Ovary (tissue), 10 donors: ENCODE results near the gene HDGFL2. TPM values are rescaled to one million over a fixed set of nuclear protein-coding genes. Genes with fewer than 3 reads are reported as not detected.

Experiments
- DNase-seq, 5 donors: peaks; one replicate each; pipeline ENCODE4 v3.0.0-alpha.2; 2019 to 2020
- H3K27ac ChIP-seq, 2 donors: fragments of 200-600 bp; one replicate each; pipeline versions ENCODE4 v1.5.1 to v1.8.0; 2019 to 2022
- H3K27me3 ChIP-seq: fragments of 200-600 bp; one replicate; pipeline ENCODE4 v1.8.0; 2022
- H3K36me3 ChIP-seq: fragments of 200-600 bp; sonication (generic); one replicate; pipeline ENCODE4 v1.5.1; 2019
- H3K4me1 ChIP-seq: one replicate; pipeline ENCODE4 v1.8.1; 2013; ENCODE audit warnings: mild to moderate bottlenecking, moderate library complexity; ENCODE audit not compliant: insufficient read depth
- H3K4me3 ChIP-seq: fragments of 200-600 bp; sonication (generic); one replicate; pipeline ENCODE4 v1.5.1; 2017
- H3K9me3 ChIP-seq, 2 donors: fragments of 200-600 bp in 1 of 2; sonication (generic) in 1 of 2; one replicate each; pipeline versions ENCODE4 v1.5.1 to v1.8.1; 2013 to 2019; ENCODE audit warnings: mild to moderate bottlenecking in 1 of 2, moderate library complexity in 1 of 2
- EP300 ChIP-seq: sonication (generic); formaldehyde crosslinking; IDR thresholded peaks from one replicate; pipeline ENCODE4 v1.6.1; 2017; ENCODE audit warnings: antibody characterized with exemption
- POLR2A ChIP-seq: fragments of 450-650 bp; IDR thresholded peaks from one replicate; pipeline ENCODE4 v1.6.1; 2017; ENCODE audit warnings: antibody characterized with exemption, mild to moderate bottlenecking, moderate library complexity
- WGBS, 3 donors: extraction: QIAGEN DNeasy Blood & Tissue Kit in 1 of 3; methylation state at CpG; one replicate each; pipeline versions ENCODE4 v1.1.5 to v1.1.7; 2013 to 2017; 5-methylcytosine and 5-hydroxymethylcytosine counted together
- intact Hi-C, 4 donors: fragments of 100-400 bp; cut with DNase I; formaldehyde crosslinking; loops; one replicate each; pipeline versions ENCODE4 v1.11.0 to v1.15.1; 2022 to 2023
- long read RNA-seq, 3 donors: library from polyadenylated mRNA in 2 of 3; unstranded in 2 of 3; transcript quantifications; one replicate each; pipeline ENCODE4 v2.0.0 and lab custom pipeline, GENCODE V29; 2021 to 2026
- polyA plus RNA-seq, 2 donors: library from polyadenylated mRNA; stranded (reverse); fragments of 200-250 nt in 1 of 2; fragments of 350-450 nt in 1 of 2; fragmentation: Illumina TruSeq in 1 of 2; extraction: RNeasy Lipid Tissue Mini Kit (QIAGEN cat#74804) in 1 of 2; gene quantifications; one replicate each; pipeline ENCODE4 v1.2.3, GENCODE V29; 2013 to 2014
- total RNA-seq, 7 donors: library from RNA; depleted of rRNA in 2 of 7; stranded (reverse); fragments of >200 nt in 2 of 7; fragmentation: NEBNext Ultra II Directional in 3 of 7; extraction: Animal tissue kit (Norgen Biotek cat#: 25700) in 3 of 7; gene quantifications; one replicate each; pipeline versions ENCODE4 v1.1.0 to v1.2.4, GENCODE V29; 2016 to 2023
- TF ChIP-seq, protein P1 (sequence below), 3 donors: fragments of 450-650 bp in 2 of 3; fragments of 200-600 bp in 1 of 3; IDR thresholded peaks; one replicate each; pipeline versions ENCODE4 v1.5.1 to v1.8.0; 2016 to 2022; ENCODE audit warnings: antibody characterized with exemption in 3 of 3, mild to moderate bottlenecking in 1 of 3
- donor health status: DM: no; HTN: no; CAD: no; lungs with moderate emphysema.
- donor health status: DM: no; HTN: no; CAD: no.
- donor health status: Bipolar disorder and iron deficiency.
- donor health status: DM: yes; HTN: yes; CAD: no.
- donor health status: DM: no; HTN: no; CAD: no.
- donor health status: DM: yes; HTN: yes; CAD: no.

Gene HDGFL2
- total RNA-seq (10 to 100 TPM; 36.2 to 77.2 (median 64.4) TPM), polyA plus RNA-seq (10 to 100 TPM; 28.5 to 63.0 TPM)
- long read RNA-seq, donor 1, partial matches to known transcripts, result 12 of 13 reads
- long read RNA-seq, donor 1, other reads (novel, unspliced or antisense), result 1 of 13 reads
- long read RNA-seq, donor 2, transcript HDGFL2-208 (16 exons, 2,281 nt), result major isoform, 12 of 42 reads
- long read RNA-seq, donor 2, transcript HDGFL2-210 (16 exons, 2,255 nt), result minor isoform, 8 of 42 reads
- long read RNA-seq, donor 2, partial matches to known transcripts, result 21 of 42 reads
- long read RNA-seq, donor 2, other reads (novel, unspliced or antisense), result 0 of 42 reads
- long read RNA-seq, donor 3, transcript HDGFL2-210 (16 exons, 2,255 nt), result minor isoform, 25 of 198 reads
- long read RNA-seq, donor 3, transcript HDGFL2-208 (16 exons, 2,281 nt), result major isoform, 84 of 198 reads
- long read RNA-seq, donor 3, partial matches to known transcripts, result 71 of 198 reads
- long read RNA-seq, donor 3, other reads (novel, unspliced or antisense), result 18 of 198 reads

DNA sequence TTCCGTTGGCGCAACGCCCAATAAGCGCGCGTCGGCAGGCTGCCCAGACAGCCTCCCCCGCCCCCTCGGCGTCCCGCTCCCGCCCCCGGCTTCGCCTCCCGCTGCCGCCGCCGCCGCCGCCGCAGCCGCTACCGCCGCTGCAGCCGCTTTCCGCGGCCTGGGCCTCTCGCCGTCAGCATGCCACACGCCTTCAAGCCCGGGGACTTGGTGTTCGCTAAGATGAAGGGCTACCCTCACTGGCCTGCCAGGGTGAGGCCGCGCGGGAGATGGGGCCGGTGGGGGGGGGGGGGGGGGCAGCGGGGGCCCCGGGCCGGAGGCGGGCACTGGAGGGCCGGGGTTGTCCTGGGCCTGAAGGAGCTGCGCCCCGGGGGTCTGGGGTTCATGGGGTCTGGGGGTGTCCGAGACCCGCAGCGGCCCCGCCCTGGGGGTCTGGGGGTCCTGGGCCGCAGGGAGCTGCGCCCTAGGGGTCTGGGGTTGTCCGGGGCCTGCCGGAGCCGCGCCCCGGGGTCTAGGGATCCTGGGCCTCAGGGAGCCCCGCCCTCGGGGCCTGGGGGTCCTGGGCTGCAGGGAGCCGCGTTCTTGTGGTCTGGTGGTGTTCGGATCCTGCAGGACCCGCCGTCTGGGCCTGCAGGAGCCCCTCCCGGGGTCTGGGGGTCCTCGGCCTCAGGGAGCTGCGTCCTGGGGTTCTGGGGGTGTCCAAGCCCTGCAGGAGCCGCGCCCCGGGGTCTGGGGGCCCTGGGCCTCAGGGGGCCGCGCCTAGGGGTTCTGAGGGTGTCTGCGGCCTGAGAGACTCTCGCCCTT lies at the start of gene HDGFL2:
Gene HDGFL2, plus strand, starts transcription at position 124 of the 801 bp plus-strand sequence. Its CDS starts 54 bp downstream, at position 178.
- 0% methylated on average over 39 to 71 of the region's 71 CpGs for WGBS, 3 donors
- H3K4me1 ChIP-seq, result peaks cover 18% of the 10 kb centered on the region
- H3K36me3 ChIP-seq, result no peaks in the 10 kb centered on the region
- peak in 2 of 5 donors; percentile 50 to 99 for DNase-seq
- no peaks in the 10 kb centered on the region for H3K27me3 ChIP-seq
- H3K9me3 ChIP-seq, result no peaks in the 10 kb centered on the region
- TF ChIP-seq, protein P1, sequence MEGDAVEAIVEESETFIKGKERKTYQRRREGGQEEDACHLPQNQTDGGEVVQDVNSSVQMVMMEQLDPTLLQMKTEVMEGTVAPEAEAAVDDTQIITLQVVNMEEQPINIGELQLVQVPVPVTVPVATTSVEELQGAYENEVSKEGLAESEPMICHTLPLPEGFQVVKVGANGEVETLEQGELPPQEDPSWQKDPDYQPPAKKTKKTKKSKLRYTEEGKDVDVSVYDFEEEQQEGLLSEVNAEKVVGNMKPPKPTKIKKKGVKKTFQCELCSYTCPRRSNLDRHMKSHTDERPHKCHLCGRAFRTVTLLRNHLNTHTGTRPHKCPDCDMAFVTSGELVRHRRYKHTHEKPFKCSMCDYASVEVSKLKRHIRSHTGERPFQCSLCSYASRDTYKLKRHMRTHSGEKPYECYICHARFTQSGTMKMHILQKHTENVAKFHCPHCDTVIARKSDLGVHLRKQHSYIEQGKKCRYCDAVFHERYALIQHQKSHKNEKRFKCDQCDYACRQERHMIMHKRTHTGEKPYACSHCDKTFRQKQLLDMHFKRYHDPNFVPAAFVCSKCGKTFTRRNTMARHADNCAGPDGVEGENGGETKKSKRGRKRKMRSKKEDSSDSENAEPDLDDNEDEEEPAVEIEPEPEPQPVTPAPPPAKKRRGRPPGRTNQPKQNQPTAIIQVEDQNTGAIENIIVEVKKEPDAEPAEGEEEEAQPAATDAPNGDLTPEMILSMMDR (IDR thresholded peaks at IDR 0.05), result no peak
- TF ChIP-seq EP300, result no peak
- no peak for TF ChIP-seq POLR2A
- peak within 1 kb of the TSS; percentile 99 for H3K4me3 ChIP-seq
- H3K27ac ChIP-seq, result peak within 1 kb of the TSS; percentile 59 to 74
- intact Hi-C loops, result no loop called here

DNA sequence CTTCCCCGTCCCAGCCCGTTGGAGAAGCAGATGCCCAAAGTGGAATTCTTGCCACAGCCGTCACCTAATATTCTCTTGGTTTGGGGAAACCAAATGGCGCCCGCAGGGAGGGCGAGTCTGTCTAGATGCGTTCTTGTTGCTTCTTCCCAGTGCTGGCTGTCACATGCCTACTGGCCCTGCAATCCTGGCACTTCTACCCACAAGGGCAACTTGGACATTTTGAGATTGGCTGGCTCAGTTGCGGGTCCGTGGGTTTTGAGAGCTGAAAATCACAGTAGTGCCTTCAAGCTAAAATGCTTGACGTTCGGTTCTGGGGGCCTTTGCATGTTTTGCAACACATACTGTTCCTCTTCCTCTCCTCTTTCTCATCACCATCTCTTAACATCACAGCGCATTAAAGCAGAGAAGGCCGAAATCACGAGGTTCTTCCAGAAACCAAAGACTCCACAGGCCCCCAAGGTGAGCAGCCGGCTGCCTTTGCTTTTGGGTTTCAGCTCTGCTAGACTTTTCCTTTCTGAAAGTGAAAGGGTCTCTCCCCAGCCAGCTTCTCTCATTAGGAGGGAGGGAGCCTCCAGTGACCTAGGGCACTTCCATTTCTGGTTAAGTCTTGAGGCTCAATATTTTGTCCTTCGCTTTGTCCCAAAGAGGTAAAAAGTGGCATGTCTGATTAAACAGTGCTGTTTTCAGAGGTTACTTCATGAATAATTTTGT lies 48.5 kb upstream of the HDGFL2 start:
- H3K36me3 ChIP-seq, result no peaks in the 10 kb centered on the region
- no peaks in the 10 kb centered on the region for H3K27me3 ChIP-seq
- no peaks in the 10 kb centered on the region for H3K4me1 ChIP-seq
- DNase-seq, result no peak
- intact Hi-C loops, result no loop called here
- 95 to 96% (median 96%) methylated on average over 16 of the region's 16 CpGs for WGBS, 3 donors
- TF ChIP-seq EP300 (no peak), POLR2A (no peak)
- TF ChIP-seq, protein P1 (IDR thresholded peaks at IDR 0.05), result no peak
- no peaks in the 10 kb centered on the region for H3K9me3 ChIP-seq
- no peak overlapping the region for H3K27ac ChIP-seq
- no peak overlapping the region for H3K4me3 ChIP-seq

DNA sequence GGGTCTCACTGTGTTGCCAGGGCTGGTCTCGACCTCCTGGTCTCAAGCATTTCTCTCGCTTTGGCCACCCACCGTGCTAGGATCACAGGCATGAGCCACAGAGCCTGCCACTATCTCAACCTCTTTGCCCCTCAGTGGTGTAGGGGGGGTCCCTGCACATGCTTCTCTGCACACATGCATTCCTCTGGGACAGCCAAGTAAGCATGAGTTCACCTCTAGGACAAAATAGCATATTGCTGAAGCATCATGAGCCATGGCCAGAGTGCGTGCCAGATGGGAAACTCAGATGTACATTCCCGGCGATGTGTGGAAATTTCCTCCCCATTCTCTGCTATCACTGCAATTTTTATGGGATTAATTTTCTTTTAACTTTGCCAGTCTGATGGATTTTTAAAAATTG lies 46.6 kb upstream of the HDGFL2 start:
- Histone ChIP-seq H3K27ac (no peak overlapping the region), H3K4me1 (no peaks in the 10 kb centered on the region), H3K4me3 (no peak overlapping the region), H3K36me3 (no peaks in the 10 kb centered on the region), H3K9me3 (no peaks in the 10 kb centered on the region), H3K27me3 (no peaks in the 10 kb centered on the region)
- DNase-seq, result no peak
- intact Hi-C loops, result no loop called here
- 81 to 92% (median 90%) methylated on average over 6 of the region's 6 CpGs for WGBS, 3 donors
- no peak for TF ChIP-seq EP300
- TF ChIP-seq POLR2A, result no peak

DNA sequence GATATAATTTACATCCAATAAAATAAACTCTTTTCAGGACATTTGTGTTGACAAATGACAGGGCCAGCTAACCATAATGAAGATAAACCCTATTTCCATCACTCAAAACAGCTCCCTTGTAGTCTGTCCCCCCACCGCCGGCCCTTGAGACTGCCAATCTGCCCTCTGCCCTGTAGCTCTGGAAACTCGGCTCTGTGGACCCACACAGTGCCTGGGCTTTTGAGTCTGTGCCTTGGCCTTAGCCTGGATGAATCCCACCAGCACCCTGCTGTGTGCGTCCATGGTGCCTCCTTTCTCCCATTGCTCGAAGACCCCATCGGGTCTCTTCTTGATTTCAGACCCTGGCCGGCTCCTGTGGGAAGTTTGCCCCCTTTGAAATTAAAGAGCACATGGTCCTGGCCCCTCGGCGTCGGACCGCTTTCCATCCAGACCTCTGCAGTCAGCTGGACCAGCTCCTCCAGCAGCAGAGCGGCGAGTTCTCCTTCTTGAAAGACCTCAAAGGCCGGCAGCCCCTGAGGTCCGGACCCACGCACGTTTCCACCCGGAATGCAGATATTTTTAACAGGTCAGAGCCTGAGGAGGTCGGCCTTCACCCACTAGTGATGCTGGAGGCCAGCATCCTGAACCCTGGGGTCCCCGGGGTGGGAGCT lies 43.6 kb upstream of the HDGFL2 start:
- no peak for DNase-seq
- Histone ChIP-seq H3K36me3 (no peaks in the 10 kb centered on the region), H3K27ac (no peak overlapping the region), H3K4me1 (no peaks in the 10 kb centered on the region), H3K9me3 (no peaks in the 10 kb centered on the region), H3K4me3 (no peak overlapping the region), H3K27me3 (no peaks in the 10 kb centered on the region)
- 83 to 88% (median 85%) methylated on average over 20 of the region's 20 CpGs for WGBS, 3 donors
- intact Hi-C loops, result no loop called here
- TF ChIP-seq EP300 (no peak), POLR2A (no peak)
- TF ChIP-seq, protein P1 (IDR thresholded peaks at IDR 0.05), result no peak
